Heart left ventricle (tissue), 16 donors: ENCODE data around the gene SP4. TPM values are rescaled to one million over a fixed set of nuclear protein-coding genes. Genes with fewer than 3 reads are reported as not detected.

Experiments used
- ATAC-seq, 4 donors: fragments of 200-7000 bp; cut with Tn5 transposase; one replicate each; pipeline ENCODE4 v1.9.1; 2020 to 2022; ENCODE audit warnings: moderate library complexity in 4 of 4, mild to moderate bottlenecking in 3 of 4, moderate number of reproducible peaks in 1 of 4
- DNase-seq, 5 donors: peaks; one replicate each; pipeline ENCODE4 v3.0.0-alpha.2; 2020
- H3K27ac ChIP-seq, 12 donors: fragments of 200-600 bp; sonication (generic) in 4 of 12; one replicate each; pipeline versions ENCODE4 v1.5.0 to v1.8.0; 2016 to 2022; ENCODE audit warnings: mild to moderate bottlenecking in 2 of 12
- H3K27me3 ChIP-seq, 9 donors: fragments of 200-600 bp; sonication (generic) in 2 of 9; one replicate each; pipeline versions ENCODE4 v1.5.1 to v1.8.0; 2016 to 2022; ENCODE audit warnings: mild to moderate bottlenecking in 3 of 9
- H3K36me3 ChIP-seq, 9 donors: fragments of 200-600 bp; sonication (generic) in 2 of 9; one replicate each; pipeline versions ENCODE4 v1.5.0 to v1.8.0; 2018 to 2022; ENCODE audit warnings: mild to moderate bottlenecking in 2 of 9
- H3K4me1 ChIP-seq, 12 donors: fragments of 200-600 bp; sonication (generic) in 4 of 12; one replicate each; pipeline versions ENCODE4 v1.5.0 to v1.8.0; 2016 to 2022; ENCODE audit warnings: mild to moderate bottlenecking in 3 of 12
- H3K4me3 ChIP-seq, 12 donors: fragments of 200-600 bp; sonication (generic) in 4 of 12; one replicate each; pipeline versions ENCODE4 v1.5.0 to v1.8.0; 2017 to 2022; ENCODE audit warnings: mild to moderate bottlenecking in 9 of 12, moderate library complexity in 4 of 12
- H3K9me3 ChIP-seq, 12 donors: fragments of 200-600 bp; sonication (generic) in 4 of 12; one replicate each; pipeline versions ENCODE4 v1.5.0 to v1.8.0; 2016 to 2022; ENCODE audit warnings: mild to moderate bottlenecking in 1 of 12
- CTCF ChIP-seq, 12 donors: fragments of 200-600 bp; sonication (generic) in 4 of 12; IDR thresholded peaks; one replicate each; pipeline versions ENCODE4 v1.5.0 to v1.8.0; 2018 to 2022; ENCODE audit warnings: antibody characterized with exemption in 12 of 12, mild to moderate bottlenecking in 5 of 12
- POLR2A ChIP-seq, 2 donors: fragments of 450-650 bp; IDR thresholded peaks; one replicate each; pipeline ENCODE4 v1.6.1; 2017; ENCODE audit warnings: antibody characterized with exemption in 2 of 2, mild to moderate bottlenecking in 2 of 2, moderate library complexity in 2 of 2
- WGBS, 4 donors: extraction: QIAGEN DNeasy Blood & Tissue Kit in 2 of 4; methylation state at CpG; one replicate each; pipeline versions ENCODE4 v1.1.5 to v1.1.7; 2013 to 2018; 5-methylcytosine and 5-hydroxymethylcytosine counted together
- intact Hi-C, 10 donors: fragments of 100-400 bp; cut with DNase I; formaldehyde crosslinking; loops; one replicate each; pipeline versions ENCODE4 v1.11.1 to v1.14.2; 2022
- polyA plus RNA-seq, 2 donors: library from polyadenylated mRNA; stranded (reverse); fragments of 200-250 nt; gene quantifications; one replicate each; pipeline ENCODE4 v1.2.3, GENCODE V29; 2013
- total RNA-seq, 9 donors: library from RNA; depleted of rRNA in 2 of 9; stranded (reverse); fragments of >200 nt in 2 of 9; fragmentation: NEBNext Ultra II Directional in 3 of 9; extraction: Animal tissue kit (Norgen Biotek cat#: 25700) in 3 of 9; gene quantifications; one replicate each; pipeline versions ENCODE4 v1.1.0 to v1.2.4, GENCODE V29; 2016 to 2023
- donor health status: ischemic (EF 13 %, LVEDD 7.1; RV severe dilation, severe dysfunction).
- donor health status: healthy with polysubstance abuse.
- donor health status: DM: no; HTN: yes; CAD: no.
- donor health status: DM: no; HTN: no; CAD: no.
- donor health status: ischemic (EF 25% LVEDD 6.9; RV normal size, moderate dysfunction).
- donor health status: ischemic (EF 25% LVEDD 5.7; RV mildly dilated, moderate dysfunction).
- donor health status: healthy.
- donor health status: DM: yes; HTN: yes; CAD: no.
- donor health status: ischemic (EF 35%, LVEDD 5.7; RV mildly dilated, moderate dysfunction).
- donor health status: nonischemic (EF 11% LVEDD 7.7; RV severe dilation, severe dysfunction).
- donor health status: DM: yes; HTN: yes; CAD: no.
- donor health status: PGD.
- donor health status: ischemic (EF 29% LVEDD 5.4; RV normal size, mild dysfunction).
- donor health status: nonischemic (EF 23%, LVEDD 6.1; RV moderate dilation, normal function).

Gene SP4
- total and polyA plus RNA-seq, 11 donors, result 1.5 to 8.9 (median 5.7) TPM

- ATAC-seq (peak; percentile 94 to 95 (median 94)), DNase-seq (peak; percentile 99 to 100 (median 99))
- Histone ChIP-seq H3K9me3 (no peaks in the 10 kb centered on the region), H3K4me3 (peak overlapping the region; percentile 42 to 98 (median 88)), H3K36me3 (peaks cover 0 to 7% (median 0%) of the 10 kb centered on the region in 9 donors), H3K27me3 (no peaks in the 10 kb centered on the region), H3K27ac (peak overlapping the region; percentile 60 to 99 (median 94)), H3K4me1 (peaks cover 0 to 46% (median 34%) of the 10 kb centered on the region in 12 donors)
- intact Hi-C loops, result loop anchor here in 3 of 10 donors (5.0 to 10.0 kb wide), 3 partner anchors 653 to 657 kb away; no protein-coding TSS in a partner anchor
- WGBS, 4 donors, result 0 to 1% (median 1%) methylated on average over 35 to 57 of the region's 57 CpGs
- peak in 1 of 2 donors; percentile 69 for TF ChIP-seq POLR2A (IDR thresholded peaks at IDR 0.05)
- TF ChIP-seq CTCF (IDR thresholded peaks at IDR 0.05), result peak in 7 of 12 donors; percentile 4 to 43 (median 20)
Observed at GRCh38 chr7:21427182-21427870, 557 bp upstream of the SP4 start.

- ATAC-seq, result no peak
- H3K27me3 ChIP-seq, result no peaks in the 10 kb centered on the region
- peaks cover 0 to 7% (median 0%) of the 10 kb centered on the region in 9 donors for H3K36me3 ChIP-seq
- DNase-seq, result no peak
- H3K4me3 ChIP-seq, result peak overlapping the region; percentile 42 to 98 (median 88)
- no peaks in the 10 kb centered on the region for H3K9me3 ChIP-seq
- peaks cover 0 to 52% (median 38%) of the 10 kb centered on the region in 12 donors for H3K4me1 ChIP-seq
- WGBS, 4 donors, result 2 to 4% (median 3%) methylated on average over 5 of the region's 5 CpGs
- peak overlapping the region in 11 of 12 donors; percentile 85 to 99 (median 95) for H3K27ac ChIP-seq
- intact Hi-C loops, result loop anchor here in 3 of 10 donors (5.0 to 10.0 kb wide), 3 partner anchors 654 to 656 kb away; no protein-coding TSS in a partner anchor
- TF ChIP-seq CTCF (IDR thresholded peaks at IDR 0.05) (no peak), POLR2A (IDR thresholded peaks at IDR 0.05) (no peak)
Observed at GRCh38 chr7:21428659-21428941, 717 bp downstream of the SP4 start.

GRCh38 chr7:21429021-21429420 is 1.1 kb downstream of the SP4 start:
- TF ChIP-seq POLR2A (IDR thresholded peaks at IDR 0.05) (no peak), CTCF (IDR thresholded peaks at IDR 0.05) (no peak)
- WGBS, 4 donors, result 31 to 45% (median 38%) methylated on average over 3 of the region's 3 CpGs
- peak overlapping the region in 3 of 12 donors; percentile 2 to 99 (median 85) for H3K27ac ChIP-seq
- peaks cover 0 to 7% (median 0%) of the 10 kb centered on the region in 9 donors for H3K36me3 ChIP-seq
- intact Hi-C loops, result loop anchor here in 3 of 10 donors (5.0 to 10.0 kb wide), 3 partner anchors 653 to 656 kb away; no protein-coding TSS in a partner anchor
- H3K4me3 ChIP-seq, result peak overlapping the region in 10 of 12 donors; percentile 67 to 98 (median 90)
- H3K4me1 ChIP-seq, result peaks cover 0 to 52% (median 38%) of the 10 kb centered on the region in 12 donors
- H3K27me3 ChIP-seq, result no peaks in the 10 kb centered on the region
- H3K9me3 ChIP-seq, result no peaks in the 10 kb centered on the region
- DNase-seq (no peak), ATAC-seq (no peak)

GRCh38 chr7:21429786-21430574 is 2.1 kb downstream of the SP4 start:
- DNase-seq, result no peak

More at GRCh38 chr7:21429786-21430574, 2.1 kb downstream of the SP4 start:
- intact Hi-C loops, result loop anchor here in 3 of 10 donors (5.0 to 10.0 kb wide), 3 partner anchors 652 to 655 kb away; no protein-coding TSS in a partner anchor
- Histone ChIP-seq H3K27ac (peak overlapping the region in 1 of 12 donors; percentile 2), H3K27me3 (no peaks in the 10 kb centered on the region), H3K4me1 (peaks cover 0 to 55% (median 38%) of the 10 kb centered on the region in 12 donors), H3K9me3 (no peaks in the 10 kb centered on the region), H3K4me3 (peak overlapping the region in 2 of 12 donors; percentile 29 to 38), H3K36me3 (peaks cover 0 to 7% (median 0%) of the 10 kb centered on the region in 9 donors)
- 51 to 59% (median 53%) methylated on average over 8 of the region's 8 CpGs for WGBS, 4 donors
- no peak for ATAC-seq
- TF ChIP-seq POLR2A (IDR thresholded peaks at IDR 0.05) (no peak), CTCF (IDR thresholded peaks at IDR 0.05) (no peak)
